ENCODE results near the gene ERCC1. TPM values are rescaled to one million over a fixed set of nuclear protein-coding genes. Genes with fewer than 3 reads are reported as not detected.
"Not testable (repeated sequence)": the region's sequence is repeated elsewhere in the genome, so short reads cannot be mapped to it uniquely, and the experiment has no call there.

The ERCC1 gene
- total and polyA plus RNA-seq, 4 donors: 19.2 to 28.7 (median 22.0) TPM

GRCh38 chr19:45413497-45413896 lies 10.2 kb downstream of the ERCC1 start:
- Histone ChIP-seq H3K4me1 (ENCODE audit: control insufficient read depth in 4 of 4, insufficient read depth in 4 of 4, low read length in 3 of 4) (no peaks in the 10 kb centered on the region), H3K27me3 (ENCODE audit: control insufficient read depth in 4 of 4, insufficient read depth in 4 of 4, low read length in 3 of 4) (no peaks in the 10 kb centered on the region), H3K9me3 (ENCODE audit: control insufficient read depth in 4 of 4, low read length in 3 of 4) (no peaks in the 10 kb centered on the region), H3K36me3 (ENCODE audit: control insufficient read depth in 4 of 4, insufficient read depth in 3 of 4, low read depth in 1 of 4, low read length in 3 of 4) (peaks cover 5 to 31% (median 17%) of the 10 kb centered on the region in 4 donors), H3K27ac (ENCODE audit: low read depth in 1 of 2, low read length in 2 of 2) (no peak overlapping the region), H3K4me3 (ENCODE audit: low read depth in 1 of 3, low read length in 3 of 3) (no peak overlapping the region), H3K9ac (ENCODE audit: low read depth in 1 of 2, low read length in 2 of 2) (no peak overlapping the region)
- TF ChIP-seq REST (IDR thresholded peaks at IDR 0.05): no peak
- TF ChIP-seq ZBTB33 (IDR thresholded peaks at IDR 0.05): no peak
- no peak for TF ChIP-seq SP1 (IDR thresholded peaks at IDR 0.05)
- TF ChIP-seq, protein P1, sequence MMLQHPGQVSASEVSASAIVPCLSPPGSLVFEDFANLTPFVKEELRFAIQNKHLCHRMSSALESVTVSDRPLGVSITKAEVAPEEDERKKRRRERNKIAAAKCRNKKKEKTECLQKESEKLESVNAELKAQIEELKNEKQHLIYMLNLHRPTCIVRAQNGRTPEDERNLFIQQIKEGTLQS (IDR thresholded peaks at IDR 0.05): no peak
- TF ChIP-seq YY1 (IDR thresholded peaks at IDR 0.05): no peak
- TF ChIP-seq, protein P2, sequence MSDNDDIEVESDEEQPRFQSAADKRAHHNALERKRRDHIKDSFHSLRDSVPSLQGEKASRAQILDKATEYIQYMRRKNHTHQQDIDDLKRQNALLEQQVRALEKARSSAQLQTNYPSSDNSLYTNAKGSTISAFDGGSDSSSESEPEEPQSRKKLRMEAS (IDR thresholded peaks at IDR 0.05): no peak
- no peak for TF ChIP-seq HNF4G (IDR thresholded peaks at IDR 0.05)
- no peak for TF ChIP-seq RXRA (IDR thresholded peaks at IDR 0.05)
- TF ChIP-seq GABPA (IDR thresholded peaks at IDR 0.05 in 1 of 2, conservative IDR thresholded peaks at IDR 0.05 in 1 of 2): no peak
- no peak for TF ChIP-seq TAF1 (conservative IDR thresholded peaks at IDR 0.05)
- no peak for TF ChIP-seq FOXA1 (IDR thresholded peaks at IDR 0.05)
- no peak for TF ChIP-seq JUND (IDR thresholded peaks at IDR 0.05)
- TF ChIP-seq HNF4A (conservative IDR thresholded peaks at IDR 0.05): no peak
- no peak for TF ChIP-seq RAD21 (IDR thresholded peaks at IDR 0.05)
- TF ChIP-seq EGR1 (IDR thresholded peaks at IDR 0.05; ENCODE audit: low read depth in 2 of 2): no peak
- no peak for TF ChIP-seq FOXA2 (IDR thresholded peaks at IDR 0.05)
- TF ChIP-seq, protein P3, sequence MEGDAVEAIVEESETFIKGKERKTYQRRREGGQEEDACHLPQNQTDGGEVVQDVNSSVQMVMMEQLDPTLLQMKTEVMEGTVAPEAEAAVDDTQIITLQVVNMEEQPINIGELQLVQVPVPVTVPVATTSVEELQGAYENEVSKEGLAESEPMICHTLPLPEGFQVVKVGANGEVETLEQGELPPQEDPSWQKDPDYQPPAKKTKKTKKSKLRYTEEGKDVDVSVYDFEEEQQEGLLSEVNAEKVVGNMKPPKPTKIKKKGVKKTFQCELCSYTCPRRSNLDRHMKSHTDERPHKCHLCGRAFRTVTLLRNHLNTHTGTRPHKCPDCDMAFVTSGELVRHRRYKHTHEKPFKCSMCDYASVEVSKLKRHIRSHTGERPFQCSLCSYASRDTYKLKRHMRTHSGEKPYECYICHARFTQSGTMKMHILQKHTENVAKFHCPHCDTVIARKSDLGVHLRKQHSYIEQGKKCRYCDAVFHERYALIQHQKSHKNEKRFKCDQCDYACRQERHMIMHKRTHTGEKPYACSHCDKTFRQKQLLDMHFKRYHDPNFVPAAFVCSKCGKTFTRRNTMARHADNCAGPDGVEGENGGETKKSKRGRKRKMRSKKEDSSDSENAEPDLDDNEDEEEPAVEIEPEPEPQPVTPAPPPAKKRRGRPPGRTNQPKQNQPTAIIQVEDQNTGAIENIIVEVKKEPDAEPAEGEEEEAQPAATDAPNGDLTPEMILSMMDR (IDR thresholded peaks at IDR 0.05; ENCODE audit: low read depth, low read length, missing input control): no peak
- TF ChIP-seq NR2F2 (IDR thresholded peaks at IDR 0.05): no peak
- no peak for DNase-seq (ENCODE audit: low spot score)
- WGBS: 94% methylated on average over 6 of the region's 6 CpGs

GRCh38 chr19:45410330-45410729 lies 13.4 kb downstream of the ERCC1 start:
- DNase-seq (ENCODE audit: low spot score); H3K9ac ChIP-seq (ENCODE audit: low read depth in 1 of 2, low read length in 2 of 2); H3K9me3 ChIP-seq (ENCODE audit: control insufficient read depth in 4 of 4, low read length in 3 of 4); H3K4me3 ChIP-seq (ENCODE audit: low read depth in 1 of 3, low read length in 3 of 3); H3K27ac ChIP-seq (ENCODE audit: low read depth in 1 of 2, low read length in 2 of 2); H3K27me3 ChIP-seq (ENCODE audit: control insufficient read depth in 4 of 4, insufficient read depth in 4 of 4, low read length in 3 of 4): not testable (repeated sequence)
- Histone ChIP-seq H3K36me3 (ENCODE audit: control insufficient read depth in 4 of 4, insufficient read depth in 3 of 4, low read depth in 1 of 4, low read length in 3 of 4) (peaks cover 5 to 19% (median 11%) of the 10 kb centered on the region in 4 donors), H3K4me1 (ENCODE audit: control insufficient read depth in 4 of 4, insufficient read depth in 4 of 4, low read length in 3 of 4) (peaks cover 0 to 20% (median 12%) of the 10 kb centered on the region in 4 donors)
- 97% methylated on average over 4 of the region's 4 CpGs for WGBS
